GM12865 (cell line): ENCODE data around the gene TIAM2.

Experiments
- DNase-seq: peaks from one replicate; pipeline ENCODE4 v3.0.0; 2010; ENCODE audit warnings: low read depth
- H3K4me3 ChIP-seq: 2 replicates; pipeline ENCODE4 v1.5.1; 2011; ENCODE audit warnings: mild to moderate bottlenecking, low read depth, low read length, control low read depth
- CTCF ChIP-seq: IDR thresholded peaks from 2 replicates; pipeline ENCODE4 v1.5.1; 2011; ENCODE audit warnings: low read length, control low read depth, low read depth, inconsistent platforms; ENCODE audit not compliant: insufficient read depth; ENCODE audit errors: missing control alignments

TIAM2 gene

DNA sequence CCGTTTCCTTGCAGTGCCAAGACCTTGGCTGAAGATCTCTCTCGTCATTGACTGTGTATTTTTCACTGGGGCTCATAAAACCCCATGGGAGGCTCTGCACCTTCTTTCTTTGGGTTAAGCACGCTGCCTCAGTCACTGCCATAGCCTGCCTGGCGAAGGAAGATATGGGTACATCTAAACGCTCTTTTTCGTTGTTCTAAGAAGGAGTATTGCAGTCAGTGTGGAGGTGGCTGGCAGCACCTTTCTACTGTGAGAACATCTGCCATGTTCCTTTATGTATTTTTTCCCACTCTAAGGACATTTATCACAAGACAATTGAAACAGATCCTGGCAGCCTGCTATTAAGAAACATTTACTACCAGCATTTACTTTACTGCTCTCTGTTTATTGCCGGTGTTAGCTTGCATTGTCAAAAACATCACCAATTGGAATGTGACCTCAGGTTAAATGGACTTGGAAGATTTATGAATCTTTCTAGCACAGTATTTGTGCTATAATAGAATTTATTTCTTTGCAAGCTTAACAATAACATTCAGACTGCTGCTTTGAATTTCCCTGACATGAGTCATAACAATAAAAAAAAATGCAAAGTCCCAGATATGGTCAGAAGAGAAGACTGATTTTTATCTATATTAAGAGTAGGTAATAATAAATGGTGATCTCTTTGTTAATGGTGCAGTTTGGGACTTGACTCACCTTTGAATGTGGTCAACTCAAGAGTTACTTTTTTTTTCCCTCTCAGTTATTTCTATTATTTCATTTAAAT, 206.5 kb downstream of the TIAM2 start:
- DNase-seq: peak; percentile 32
- no peak for TF ChIP-seq CTCF
- peak overlapping the region; percentile 13; the same call in 1 of the 2 replicates for H3K4me3 ChIP-seq

DNA sequence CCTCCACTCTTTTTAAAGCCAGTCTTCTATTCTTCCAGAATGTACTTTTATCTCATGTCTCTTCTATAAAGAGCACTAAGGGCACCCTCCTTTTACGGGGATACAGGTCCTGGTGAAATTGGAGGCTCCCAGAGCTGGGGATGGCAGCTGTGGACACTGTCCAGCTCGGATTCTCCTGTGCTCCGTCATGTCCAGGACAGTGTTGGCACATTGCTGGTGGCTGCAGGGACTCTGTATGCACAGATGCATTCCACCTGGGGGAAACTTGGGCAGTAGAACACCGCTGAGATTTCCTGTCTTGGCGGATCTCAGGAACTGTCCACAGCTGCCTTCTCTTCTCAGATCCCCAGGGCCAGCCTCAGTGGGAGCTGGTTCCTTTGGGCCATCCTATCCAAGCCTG, 212.1 kb downstream of the TIAM2 start:
- TF ChIP-seq CTCF: no peak
- no peak overlapping the region for H3K4me3 ChIP-seq
- no peak for DNase-seq

GRCh38 chr6:155212106-155212505, 217.0 kb downstream of the TIAM2 start:
- no peak for TF ChIP-seq CTCF
- H3K4me3 ChIP-seq: no peak overlapping the region
- DNase-seq: no peak

- DNase-seq: no peak
- no peak for TF ChIP-seq CTCF
- no peak overlapping the region for H3K4me3 ChIP-seq
Observed at GRCh38 chr6:155212616-155213380, 217.7 kb downstream of the TIAM2 start.

- TF ChIP-seq CTCF: no peak
- no peak overlapping the region for H3K4me3 ChIP-seq
- no peak for DNase-seq
Observed at GRCh38 chr6:155213611-155214372, 218.7 kb downstream of the TIAM2 start.

DNA sequence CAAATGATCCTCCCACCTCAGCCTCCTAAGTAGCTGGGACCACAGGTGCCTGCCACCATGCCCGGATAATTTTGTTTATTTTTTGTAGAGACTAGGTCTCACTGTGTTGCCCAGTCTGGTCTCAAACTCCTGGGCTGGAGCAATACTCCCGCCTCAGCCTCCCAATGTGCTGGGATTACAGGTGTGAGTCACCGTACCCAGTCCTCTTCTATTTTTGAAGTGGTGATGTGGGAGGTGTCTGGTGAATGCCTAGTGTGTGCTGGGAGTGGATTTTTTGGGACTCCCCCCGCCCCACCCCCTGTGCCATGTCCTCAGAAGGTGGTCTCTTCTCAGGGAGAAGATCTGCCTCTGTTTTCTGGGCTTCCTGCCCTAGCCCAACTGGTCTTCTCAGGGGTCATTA, 220.8 kb downstream of the TIAM2 start:
- DNase-seq: no peak
- no peak overlapping the region for H3K4me3 ChIP-seq
- TF ChIP-seq CTCF: no peak
